Tibial nerve (tissue), 4 donors: ENCODE results near the gene RRP36. TPM values are rescaled to one million over a fixed set of nuclear protein-coding genes. Genes with fewer than 3 reads are reported as not detected.

ENCODE experiments used
- DNase-seq, 2 donors: peaks; one replicate each; pipeline ENCODE4 v3.0.0-alpha.2; 2019; ENCODE audit warnings: low spot score in 2 of 2
- H3K27ac ChIP-seq, 4 donors: fragments of 200-600 bp; sonication (generic) in 3 of 4; one replicate each; pipeline ENCODE4 v1.5.1; 2017 to 2019; ENCODE audit warnings: mild to moderate bottlenecking in 1 of 4
- H3K27me3 ChIP-seq, 2 donors: fragments of 200-600 bp; sonication (generic) in 1 of 2; one replicate each; pipeline versions ENCODE4 v1.5.1 to v1.6.0; 2017 to 2019
- H3K36me3 ChIP-seq, 3 donors: fragments of 200-600 bp; sonication (generic); one replicate each; pipeline ENCODE4 v1.5.1; 2018 to 2019
- H3K4me1 ChIP-seq, 4 donors: fragments of 200-600 bp; sonication (generic) in 3 of 4; one replicate each; pipeline ENCODE4 v1.5.1; 2017 to 2019
- H3K4me3 ChIP-seq, 4 donors: fragments of 200-600 bp; sonication (generic) in 3 of 4; one replicate each; pipeline ENCODE4 v1.5.1; 2017 to 2019; ENCODE audit warnings: mild to moderate bottlenecking in 1 of 4, moderate library complexity in 1 of 4
- H3K9me3 ChIP-seq, 4 donors: fragments of 200-600 bp; sonication (generic) in 3 of 4; one replicate each; pipeline ENCODE4 v1.5.1; 2017 to 2019
- EP300 ChIP-seq, 2 donors: sonication (generic); formaldehyde crosslinking; IDR thresholded peaks; one replicate each; pipeline ENCODE4 v1.6.1; 2017; ENCODE audit warnings: antibody characterized with exemption in 2 of 2, mild to moderate bottlenecking in 1 of 2
- POLR2A ChIP-seq, 2 donors: fragments of 450-650 bp; IDR thresholded peaks; one replicate each; pipeline ENCODE4 v1.6.1; 2017; ENCODE audit warnings: antibody characterized with exemption in 2 of 2, mild to moderate bottlenecking in 2 of 2, moderate library complexity in 2 of 2
- WGBS, 2 donors: methylation state at CpG; one replicate each; pipeline ENCODE4 v1.1.5; 2018; 5-methylcytosine and 5-hydroxymethylcytosine counted together
- total RNA-seq, 4 donors: library from RNA; depleted of rRNA; stranded (reverse); fragments of >200 nt; gene quantifications; one replicate each; pipeline ENCODE4 v1.1.0, GENCODE V29; 2016
- TF ChIP-seq, protein P1 (sequence below), 5 experiments: fragments of 200-600 bp in 3 of 5; fragments of 450-650 bp in 2 of 5; sonication (generic) in 3 of 5; IDR thresholded peaks; one replicate each; pipeline ENCODE4 v1.5.1; 2016 to 2019; ENCODE audit warnings: antibody characterized with exemption in 5 of 5, mild to moderate bottlenecking in 3 of 5, moderate library complexity in 2 of 5

Gene RRP36
- total RNA-seq, 4 donors from 2014 or later = 39.1 to 96.3 (median 52.8) TPM

DNA sequence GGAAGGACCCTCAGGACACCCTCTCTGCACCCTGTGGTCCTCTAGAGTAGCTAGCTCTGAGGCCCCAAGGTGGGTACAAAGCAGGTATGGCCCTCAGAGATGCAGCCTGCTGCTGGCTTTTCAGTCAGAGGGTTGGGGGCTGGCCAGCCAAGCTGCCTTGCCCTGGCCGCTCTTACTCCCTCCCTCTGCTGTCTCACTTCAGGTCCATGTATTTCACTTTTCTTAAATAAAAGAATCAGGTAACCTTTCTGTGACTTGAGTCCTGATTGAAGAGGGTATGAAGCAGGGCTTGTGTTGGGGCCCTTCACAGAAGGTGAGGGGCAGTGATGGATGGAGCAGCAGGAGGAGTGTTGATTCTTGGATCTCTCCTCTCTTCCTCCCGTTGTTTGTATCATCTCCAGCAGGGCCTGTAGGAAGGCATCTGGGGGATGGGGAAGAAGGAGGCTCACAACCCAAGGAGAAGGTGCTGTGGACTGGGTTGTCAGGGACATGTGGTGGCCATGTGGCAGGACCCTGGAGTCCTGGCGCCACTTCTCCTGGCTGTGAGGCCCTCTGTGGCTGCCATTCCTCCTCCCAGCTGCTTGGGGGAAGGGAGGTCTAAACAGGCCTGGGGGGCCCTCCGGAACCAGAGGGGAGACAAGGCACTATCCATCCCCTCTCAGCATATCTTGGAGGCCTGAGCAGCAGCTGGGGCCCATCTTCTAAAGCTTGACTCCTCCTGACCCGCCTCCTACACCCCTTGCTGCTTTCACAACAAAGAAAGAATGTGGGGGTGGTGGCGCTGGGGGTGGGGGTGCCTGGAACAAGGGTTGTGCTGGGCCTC, 53.6 kb downstream of the RRP36 start:
- H3K27me3 ChIP-seq = peaks cover 0 to 27% of the 10 kb centered on the region in 2 donors
- no peaks in the 10 kb centered on the region for H3K9me3 ChIP-seq
- no peak for DNase-seq
- no peak for TF ChIP-seq EP300 (IDR thresholded peaks at IDR 0.05)
- TF ChIP-seq POLR2A (IDR thresholded peaks at IDR 0.05) = no peak
- TF ChIP-seq, protein P1, sequence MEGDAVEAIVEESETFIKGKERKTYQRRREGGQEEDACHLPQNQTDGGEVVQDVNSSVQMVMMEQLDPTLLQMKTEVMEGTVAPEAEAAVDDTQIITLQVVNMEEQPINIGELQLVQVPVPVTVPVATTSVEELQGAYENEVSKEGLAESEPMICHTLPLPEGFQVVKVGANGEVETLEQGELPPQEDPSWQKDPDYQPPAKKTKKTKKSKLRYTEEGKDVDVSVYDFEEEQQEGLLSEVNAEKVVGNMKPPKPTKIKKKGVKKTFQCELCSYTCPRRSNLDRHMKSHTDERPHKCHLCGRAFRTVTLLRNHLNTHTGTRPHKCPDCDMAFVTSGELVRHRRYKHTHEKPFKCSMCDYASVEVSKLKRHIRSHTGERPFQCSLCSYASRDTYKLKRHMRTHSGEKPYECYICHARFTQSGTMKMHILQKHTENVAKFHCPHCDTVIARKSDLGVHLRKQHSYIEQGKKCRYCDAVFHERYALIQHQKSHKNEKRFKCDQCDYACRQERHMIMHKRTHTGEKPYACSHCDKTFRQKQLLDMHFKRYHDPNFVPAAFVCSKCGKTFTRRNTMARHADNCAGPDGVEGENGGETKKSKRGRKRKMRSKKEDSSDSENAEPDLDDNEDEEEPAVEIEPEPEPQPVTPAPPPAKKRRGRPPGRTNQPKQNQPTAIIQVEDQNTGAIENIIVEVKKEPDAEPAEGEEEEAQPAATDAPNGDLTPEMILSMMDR (IDR thresholded peaks at IDR 0.05) = no peak
- H3K4me3 ChIP-seq = no peak overlapping the region
- H3K36me3 ChIP-seq = peaks cover 0 to 53% (median 0%) of the 10 kb centered on the region in 3 donors
- 48 to 70% methylated on average over 3 to 6 of the region's 6 CpGs for WGBS, 2 donors
- H3K4me1 ChIP-seq = peaks cover 0 to 20% (median 3%) of the 10 kb centered on the region in 4 donors
- H3K27ac ChIP-seq = no peak overlapping the region

GRCh38 chr6:43075670-43076463, 54.4 kb downstream of the RRP36 start, which contains the start of gene PTK7:
Gene PTK7, plus strand, starts transcription at chr6:43076314. Its CDS starts 175 bp downstream, at chr6:43076489.
- H3K4me3 ChIP-seq = peak within 1 kb of the TSS; percentile 22 to 56 (median 38)
- no peaks in the 10 kb centered on the region for H3K9me3 ChIP-seq
- 14 to 19% methylated on average over 8 to 12 of the region's 60 CpGs for WGBS, 2 donors
- H3K27ac ChIP-seq = peak within 1 kb of the TSS in 1 of 4 donors; percentile 13
- H3K36me3 ChIP-seq = peaks cover 0 to 45% (median 0%) of the 10 kb centered on the region in 3 donors
- TF ChIP-seq POLR2A (IDR thresholded peaks at IDR 0.05) (no peak), EP300 (IDR thresholded peaks at IDR 0.05) (no peak)
- TF ChIP-seq, protein P1 (IDR thresholded peaks at IDR 0.05) = no peak
- peaks cover 0 to 20% (median 3%) of the 10 kb centered on the region in 4 donors for H3K4me1 ChIP-seq
- H3K27me3 ChIP-seq = peaks cover 0 to 27% of the 10 kb centered on the region in 2 donors
- DNase-seq = no peak

GRCh38 chr6:43076464-43077332, 55.3 kb downstream of the RRP36 start:
- WGBS, 2 donors = 1 to 2% methylated on average over 42 to 49 of the region's 72 CpGs
- Histone ChIP-seq H3K4me3 (peak overlapping the region; percentile 22 to 56 (median 38)), H3K27ac (peak overlapping the region in 1 of 4 donors; percentile 13), H3K27me3 (peaks cover 0 to 27% of the 10 kb centered on the region in 2 donors), H3K36me3 (peaks cover 0 to 37% (median 0%) of the 10 kb centered on the region in 3 donors), H3K4me1 (peaks cover 0 to 20% (median 3%) of the 10 kb centered on the region in 4 donors), H3K9me3 (no peaks in the 10 kb centered on the region)
- no peak for DNase-seq
- TF ChIP-seq EP300 (IDR thresholded peaks at IDR 0.05) (no peak), POLR2A (IDR thresholded peaks at IDR 0.05) (no peak)
- TF ChIP-seq, protein P1 (IDR thresholded peaks at IDR 0.05) = no peak

GRCh38 chr6:43077333-43077809, 55.9 kb downstream of the RRP36 start:
- H3K4me1 ChIP-seq = peaks cover 0 to 20% (median 3%) of the 10 kb centered on the region in 4 donors
- no peak for DNase-seq
- 48 to 49% methylated on average over 8 of the region's 8 CpGs for WGBS, 2 donors
- H3K9me3 ChIP-seq = no peaks in the 10 kb centered on the region
- peak overlapping the region in 2 of 4 donors; percentile 42 to 56 for H3K4me3 ChIP-seq
- no peak overlapping the region for H3K27ac ChIP-seq
- peaks cover 0 to 30% (median 0%) of the 10 kb centered on the region in 3 donors for H3K36me3 ChIP-seq
- TF ChIP-seq POLR2A (IDR thresholded peaks at IDR 0.05) (no peak), EP300 (IDR thresholded peaks at IDR 0.05) (no peak)
- TF ChIP-seq, protein P1 (IDR thresholded peaks at IDR 0.05) = no peak
- peaks cover 0 to 27% of the 10 kb centered on the region in 2 donors for H3K27me3 ChIP-seq
